NCI-H524 treated with DMSO at 0.1 percent for 48 hours (cell line): Measurements from ENCODE around the gene PRR5L.
"Not testable (repeated sequence)": the region's sequence is repeated elsewhere in the genome, so short reads cannot be mapped to it uniquely, and the experiment has no call there.

Source experiments
- DNase-seq: peaks from one replicate; lab custom pipeline; 2025; lab: John Stamatoyannopoulos, UW

PRR5L gene

DNA sequence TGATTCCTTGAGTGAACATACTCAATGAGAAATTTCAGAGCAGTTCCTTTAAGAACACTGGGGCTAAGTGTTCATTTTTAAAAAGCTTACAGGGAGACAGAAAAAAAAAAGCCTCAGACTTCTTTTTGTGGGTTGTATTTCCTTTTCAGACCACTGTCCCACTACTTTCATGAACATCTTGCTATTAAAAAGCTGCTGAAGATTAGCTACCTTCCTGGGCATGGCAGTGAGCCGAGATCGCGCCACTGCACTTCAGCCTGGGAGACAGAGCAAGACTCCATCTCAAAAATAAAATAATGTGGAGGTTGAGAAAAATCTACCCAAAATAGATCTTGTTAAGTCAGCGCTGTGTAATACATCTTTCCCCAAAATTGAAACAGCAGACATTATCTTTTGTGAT, 203.2 kb downstream of the PRR5L start:
- no peak for DNase-seq

DNA sequence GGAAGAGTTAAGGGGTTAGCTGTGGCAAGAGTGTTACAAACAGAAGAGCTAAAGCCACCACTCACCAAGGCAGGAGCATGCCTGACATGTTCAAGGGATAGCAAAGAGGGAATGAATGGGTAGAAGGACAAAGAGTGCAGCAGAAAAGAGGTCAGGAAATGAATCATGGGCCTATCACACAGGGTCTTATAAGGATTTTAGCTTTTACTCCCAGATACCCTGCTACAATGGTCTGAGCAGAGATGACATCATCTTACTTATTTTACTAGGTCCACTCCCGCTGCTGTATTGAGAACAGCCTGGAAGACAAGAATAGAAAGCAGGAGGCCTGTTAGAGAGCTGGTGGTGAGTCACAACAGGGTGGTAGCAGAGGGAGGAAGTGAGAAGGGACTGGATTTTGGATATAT, 204.2 kb downstream of the PRR5L start:
- no peak for DNase-seq

DNA sequence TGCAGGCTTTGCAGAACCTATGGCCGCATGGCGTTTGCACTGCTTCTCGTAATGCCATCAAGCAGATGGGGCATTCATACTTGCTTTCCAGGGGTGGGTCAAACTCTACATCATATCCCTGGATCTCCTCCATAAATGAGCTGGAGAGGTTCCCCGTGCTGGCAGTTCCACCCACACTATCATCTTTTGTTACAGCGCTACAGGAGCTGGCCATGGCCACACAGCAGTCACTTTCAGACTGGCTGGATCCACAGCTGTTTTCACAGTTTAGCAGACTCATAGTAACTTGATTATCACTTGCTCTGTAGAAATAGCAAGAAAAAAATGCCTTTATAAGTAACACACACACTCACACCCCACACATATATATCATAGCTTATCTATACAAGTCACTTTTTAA, 205.1 kb downstream of the PRR5L start:
- no peak for DNase-seq

DNA sequence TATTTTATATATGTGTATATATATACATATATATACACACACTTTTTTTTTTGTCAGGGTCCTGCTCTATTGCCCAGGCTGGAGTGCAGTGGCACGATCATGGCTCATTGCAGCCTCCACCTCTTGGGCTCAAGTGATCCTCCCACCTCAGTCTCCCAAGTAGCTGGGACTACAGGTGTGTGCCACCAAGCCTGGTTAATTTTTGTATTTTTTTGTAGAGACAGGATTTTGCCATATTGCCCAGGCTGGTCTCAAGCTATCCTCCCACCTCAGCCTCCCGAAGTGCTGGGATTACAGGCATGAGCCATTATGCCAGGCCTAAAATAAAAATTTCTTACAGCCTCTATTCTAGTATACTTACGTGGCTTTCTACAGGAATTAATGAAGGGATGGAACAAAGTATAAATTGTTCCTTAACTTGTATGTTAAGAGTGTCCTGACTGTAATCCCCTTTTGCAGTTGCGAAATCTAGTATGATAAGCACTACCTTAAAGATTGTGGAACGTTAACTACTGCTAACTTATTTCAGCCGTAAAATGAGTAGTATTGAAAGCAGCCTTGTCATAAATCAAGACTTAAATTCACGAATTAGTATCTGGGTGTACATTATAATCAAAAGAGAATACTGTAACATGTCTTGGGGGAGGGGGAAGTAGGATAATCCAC, 211.9 kb downstream of the PRR5L start:
- DNase-seq, result no peak

DNA sequence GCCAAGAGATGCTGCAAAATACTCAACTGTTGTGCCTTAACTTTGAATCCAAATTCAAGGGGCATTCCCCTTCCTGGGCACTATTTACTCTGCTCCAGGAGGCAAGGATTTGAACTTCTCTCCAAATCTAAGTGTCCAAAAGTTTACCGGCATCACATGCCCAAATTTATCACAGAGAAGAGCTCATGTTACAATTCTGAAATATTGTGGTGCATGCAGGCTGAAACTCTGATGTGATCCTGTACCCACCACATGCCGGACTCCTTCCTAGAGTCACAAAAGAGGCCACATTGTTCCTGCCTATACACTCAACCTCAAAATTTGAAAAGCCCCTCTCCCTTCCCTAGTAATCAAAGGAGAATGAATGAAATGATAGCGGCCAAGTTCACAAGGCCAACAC, 212.7 kb downstream of the PRR5L start:
- no peak for DNase-seq

DNA sequence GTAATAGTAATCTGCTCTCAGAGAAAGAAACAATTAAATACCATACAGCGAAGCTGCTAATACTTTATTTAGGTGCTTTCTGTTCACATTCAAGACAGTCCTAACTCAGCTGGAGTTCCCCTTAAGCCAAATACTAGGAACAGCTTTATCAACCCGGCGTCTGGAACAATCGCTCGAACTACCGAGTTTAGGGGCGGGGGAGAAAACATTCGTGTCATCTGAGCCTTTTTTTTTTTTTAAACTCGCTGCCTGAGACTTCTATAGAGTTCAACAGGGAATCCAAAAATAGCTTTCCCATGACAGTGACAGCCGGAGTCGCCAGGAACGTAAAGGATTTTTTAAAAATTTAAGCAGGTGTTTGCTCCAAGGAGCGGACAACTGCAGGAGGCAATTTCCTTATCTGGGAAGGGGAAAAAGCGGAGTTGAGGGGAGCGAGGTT, 213.1 kb downstream of the PRR5L start:
- DNase-seq, result no peak

DNA sequence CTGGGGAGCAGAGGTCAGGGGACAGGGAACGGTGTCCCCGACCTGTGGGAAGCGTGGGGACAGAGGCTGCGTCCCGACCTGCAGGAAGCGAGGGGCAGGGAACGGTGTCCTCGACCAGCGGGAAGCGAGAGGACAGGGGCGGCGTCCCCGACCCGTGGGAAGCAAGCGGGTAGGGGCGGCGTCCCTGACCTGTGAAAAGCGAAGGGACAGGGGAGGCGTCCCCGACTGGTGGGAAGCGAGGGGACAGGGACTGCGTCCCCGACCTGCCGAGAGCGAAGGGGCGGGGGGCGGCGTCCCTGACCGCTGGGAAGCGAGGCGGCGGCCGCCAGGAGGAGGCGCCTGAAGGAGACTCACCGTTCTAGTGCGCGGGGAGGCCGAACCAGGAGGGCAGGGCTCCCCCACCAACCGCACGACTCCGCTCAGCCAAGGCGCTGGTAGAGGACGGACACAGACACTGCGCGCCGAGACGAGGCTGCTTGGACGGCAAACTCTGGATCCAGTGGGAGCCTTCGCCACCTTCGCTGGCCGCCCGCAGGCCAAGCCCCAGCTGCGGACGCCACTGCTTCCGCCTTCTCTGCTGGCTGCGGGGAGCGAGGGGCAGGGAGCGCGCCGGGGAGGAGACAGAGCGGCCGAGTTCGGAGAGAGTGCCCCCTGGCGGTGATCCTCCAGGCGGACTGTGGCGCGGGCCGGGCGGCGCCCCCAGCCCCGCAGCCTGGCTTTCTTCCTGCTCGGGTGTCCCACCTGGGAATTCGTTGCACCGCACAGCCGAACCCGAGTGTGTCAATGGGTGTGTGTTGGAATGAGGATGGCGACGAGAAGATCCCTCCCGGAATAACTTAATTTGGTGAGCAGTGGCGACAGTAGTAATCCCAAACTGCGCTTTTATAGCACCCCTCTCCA, 213.9 kb downstream of the PRR5L start, which contains the start of gene TRAF6:
Gene TRAF6, minus strand, starts transcription at position 579 of the 900 bp plus-strand sequence. CDS start 8,757 bp downstream, outside the sequence.
- no peak for DNase-seq

DNA sequence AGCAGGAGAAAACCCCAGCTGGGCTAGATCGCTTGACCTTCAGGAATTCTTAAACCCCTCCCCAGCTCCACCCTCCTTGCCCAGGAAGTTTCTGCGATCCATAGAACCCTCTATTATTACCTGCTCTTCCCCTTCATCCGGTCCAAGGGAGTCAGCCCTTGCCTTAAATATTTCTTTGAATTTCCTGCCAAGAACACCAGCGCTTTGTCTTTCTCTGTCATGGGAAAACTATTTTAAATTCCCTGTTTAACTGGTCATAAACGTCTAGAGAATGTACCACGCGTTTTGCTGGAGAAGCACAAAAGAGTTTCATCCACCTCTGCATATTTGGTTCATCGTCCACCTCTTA, 214.5 kb downstream of the PRR5L start:
- DNase-seq, result no peak

DNA sequence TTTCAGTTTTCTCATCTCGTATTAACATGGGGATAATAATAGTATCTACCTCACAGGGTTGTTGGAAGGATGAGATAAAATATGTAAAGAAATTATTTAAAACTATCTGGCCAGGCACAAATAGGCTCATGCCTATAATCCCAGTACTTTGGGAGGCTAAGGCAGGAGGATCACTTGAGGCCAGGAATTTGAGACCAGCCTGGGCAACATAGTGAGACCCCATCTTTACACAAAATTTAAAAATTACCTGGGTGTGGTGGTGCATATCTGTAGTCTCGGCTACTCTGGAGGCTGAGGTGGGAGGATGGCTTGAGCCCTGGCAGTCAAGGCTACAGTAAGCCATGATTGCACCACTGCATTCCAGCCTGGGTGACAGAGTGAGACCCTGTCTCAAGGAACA, 215.0 kb downstream of the PRR5L start:
- not testable (repeated sequence) for DNase-seq

DNA sequence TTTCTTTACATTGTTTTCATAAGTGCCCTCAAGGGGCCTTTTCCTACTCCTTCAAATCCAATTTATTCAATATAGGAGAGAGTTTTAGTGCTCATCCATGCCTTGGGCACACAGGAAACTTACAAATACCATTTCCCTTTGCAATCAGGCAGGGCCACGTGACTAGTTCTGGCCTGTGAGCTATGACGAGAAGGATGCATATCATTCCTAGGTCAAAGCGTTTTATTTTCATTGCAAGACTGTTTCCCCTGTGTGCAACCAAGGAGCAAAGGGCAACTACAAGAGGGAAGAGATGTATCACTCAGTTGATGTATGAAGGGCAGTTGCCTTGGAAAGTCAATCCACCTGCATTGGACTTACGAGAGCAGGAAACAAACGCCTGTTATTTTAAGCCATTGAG, 215.9 kb downstream of the PRR5L start:
- no peak for DNase-seq

DNA sequence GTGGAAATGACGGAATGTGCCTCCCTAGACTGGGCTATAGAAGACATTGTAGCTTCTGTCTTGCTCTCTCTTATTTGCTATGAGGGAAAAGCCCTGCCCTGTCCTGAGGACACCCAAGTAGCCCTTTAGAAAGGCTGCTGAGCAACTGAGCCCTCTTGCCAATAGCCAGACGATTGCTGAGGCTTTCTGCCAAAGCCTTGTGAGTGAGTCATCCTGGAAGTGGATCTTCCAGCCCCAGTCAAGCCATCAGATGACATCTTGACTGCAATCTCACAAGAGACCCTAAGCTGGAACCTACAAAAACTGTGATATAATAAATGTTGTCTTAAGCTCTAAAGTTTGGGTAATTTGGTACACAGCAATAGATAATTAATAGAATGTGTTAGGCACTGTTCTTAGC, 217.9 kb downstream of the PRR5L start:
- DNase-seq, result no peak
